GM10266 (cell line): ENCODE results near the gene KCTD10.

ENCODE experiments used
- DNase-seq: peaks from one replicate; pipeline ENCODE4 v3.0.0; 2012; ENCODE audit errors: extremely low spot score
- TF ChIP-seq, protein P1 (sequence below): IDR thresholded peaks from 2 replicates; pipeline ENCODE4 v1.5.1; 2012; ENCODE audit warnings: mild to moderate bottlenecking, low read depth; ENCODE audit not compliant: control insufficient read depth, insufficient read depth; ENCODE audit errors: missing control alignments

Gene KCTD10

DNA sequence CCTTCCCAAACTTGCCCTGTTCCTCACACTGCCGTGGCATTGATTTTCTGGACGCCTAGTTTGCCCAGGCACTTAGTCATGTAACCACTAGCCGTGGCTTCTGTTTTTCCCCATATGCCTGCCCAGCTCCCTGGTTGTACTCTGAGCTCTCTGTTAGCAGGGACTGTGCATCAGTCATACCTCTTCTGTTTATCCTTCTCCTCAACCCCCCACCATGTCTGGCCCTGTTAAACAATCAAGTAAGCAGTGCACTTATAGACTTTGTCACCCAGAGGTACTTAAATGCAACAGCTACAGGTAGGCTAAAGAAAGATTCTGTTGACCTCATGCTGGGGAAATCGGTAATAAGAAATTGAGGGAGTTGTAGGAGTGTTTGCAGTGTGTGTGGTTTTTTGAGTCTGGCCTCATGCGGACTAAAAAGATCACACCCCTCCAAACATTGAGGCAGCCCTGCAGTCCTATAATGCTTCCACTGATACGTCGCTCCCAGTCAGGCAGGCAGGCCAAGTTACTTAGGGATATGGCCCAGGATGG is 17.3 kb upstream of the KCTD10 start:
- DNase-seq = no peak
- TF ChIP-seq, protein P1, sequence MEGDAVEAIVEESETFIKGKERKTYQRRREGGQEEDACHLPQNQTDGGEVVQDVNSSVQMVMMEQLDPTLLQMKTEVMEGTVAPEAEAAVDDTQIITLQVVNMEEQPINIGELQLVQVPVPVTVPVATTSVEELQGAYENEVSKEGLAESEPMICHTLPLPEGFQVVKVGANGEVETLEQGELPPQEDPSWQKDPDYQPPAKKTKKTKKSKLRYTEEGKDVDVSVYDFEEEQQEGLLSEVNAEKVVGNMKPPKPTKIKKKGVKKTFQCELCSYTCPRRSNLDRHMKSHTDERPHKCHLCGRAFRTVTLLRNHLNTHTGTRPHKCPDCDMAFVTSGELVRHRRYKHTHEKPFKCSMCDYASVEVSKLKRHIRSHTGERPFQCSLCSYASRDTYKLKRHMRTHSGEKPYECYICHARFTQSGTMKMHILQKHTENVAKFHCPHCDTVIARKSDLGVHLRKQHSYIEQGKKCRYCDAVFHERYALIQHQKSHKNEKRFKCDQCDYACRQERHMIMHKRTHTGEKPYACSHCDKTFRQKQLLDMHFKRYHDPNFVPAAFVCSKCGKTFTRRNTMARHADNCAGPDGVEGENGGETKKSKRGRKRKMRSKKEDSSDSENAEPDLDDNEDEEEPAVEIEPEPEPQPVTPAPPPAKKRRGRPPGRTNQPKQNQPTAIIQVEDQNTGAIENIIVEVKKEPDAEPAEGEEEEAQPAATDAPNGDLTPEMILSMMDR = no peak

DNA sequence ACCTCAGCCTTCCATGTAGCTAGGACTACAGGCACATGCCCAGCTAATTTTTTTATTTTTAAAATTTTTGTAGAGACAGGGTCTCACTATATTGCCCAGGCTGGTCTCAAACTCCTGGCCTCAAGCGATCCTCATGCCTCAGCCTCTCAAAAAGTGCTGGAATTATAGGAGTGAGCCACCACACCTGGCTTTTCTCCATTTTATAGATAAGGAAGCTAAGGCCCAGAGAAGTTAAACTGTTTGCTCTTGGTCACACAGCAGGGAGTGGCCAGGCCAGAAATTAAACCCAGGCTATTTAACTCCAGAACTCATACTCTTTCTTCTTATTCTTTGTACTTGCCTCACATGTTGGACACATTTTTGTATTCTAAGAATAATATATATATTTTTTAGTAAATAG is 16.8 kb upstream of the KCTD10 start:
- TF ChIP-seq, protein P1 = no peak
- no peak for DNase-seq

DNA sequence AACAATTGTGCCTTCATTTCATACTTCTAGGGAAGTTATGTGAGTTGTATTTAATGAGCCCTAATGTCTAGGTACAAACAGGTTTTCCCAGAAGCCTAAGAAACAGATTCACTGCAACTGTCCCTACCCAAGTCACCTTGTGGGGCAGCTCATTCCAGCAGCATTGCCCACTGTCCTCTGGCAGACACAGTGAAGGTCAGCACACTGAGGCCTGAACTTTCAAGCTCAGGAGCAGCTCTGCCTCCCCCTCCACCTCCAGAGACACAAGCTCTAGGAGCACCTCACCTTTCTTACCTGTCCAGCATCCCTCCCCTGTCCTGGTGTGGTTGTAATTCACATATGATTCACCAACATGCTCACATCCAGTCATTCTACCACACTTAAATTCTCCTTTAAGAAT is 16.0 kb upstream of the KCTD10 start:
- DNase-seq = no peak
- TF ChIP-seq, protein P1 = no peak

DNA sequence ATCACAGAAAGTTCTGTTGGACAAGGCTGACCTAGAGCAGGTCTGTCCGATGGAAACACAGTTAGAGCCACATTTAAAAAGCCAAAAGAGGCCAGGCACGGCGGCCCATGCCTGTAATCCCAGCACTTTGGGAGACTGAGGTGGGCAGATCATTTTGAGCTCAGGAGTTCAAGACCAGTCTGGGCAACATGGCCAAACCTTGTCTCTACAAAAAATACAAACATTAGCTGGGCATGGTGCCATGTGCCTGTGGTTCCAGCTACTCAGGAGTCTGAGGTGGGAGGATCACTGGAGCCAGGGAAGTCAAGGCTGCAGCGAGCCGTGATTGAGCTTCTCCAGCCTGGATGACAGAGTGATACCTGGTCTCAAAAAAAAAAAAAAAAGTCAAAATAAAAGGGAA is 15.3 kb upstream of the KCTD10 start:
- TF ChIP-seq, protein P1 = no peak
- no peak for DNase-seq

DNA sequence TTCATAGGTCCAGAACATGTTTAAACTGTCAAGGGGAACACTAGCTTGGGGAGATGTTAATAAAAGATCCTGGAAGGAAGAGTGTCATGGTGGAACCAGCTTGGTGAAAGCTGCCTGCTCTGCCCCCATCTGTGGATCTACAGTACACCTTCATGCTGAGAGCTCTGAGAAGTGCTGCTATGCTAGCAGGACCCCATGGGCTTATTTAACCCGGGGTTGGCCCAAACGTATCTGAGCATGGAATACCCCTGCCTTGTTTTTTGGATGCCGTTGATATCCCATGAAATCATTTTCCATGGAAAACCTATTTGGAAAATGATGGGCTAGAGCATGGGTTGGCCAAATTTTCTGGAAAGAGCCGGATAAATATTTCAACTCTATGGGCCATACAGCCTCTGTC is 14.6 kb upstream of the KCTD10 start:
- TF ChIP-seq, protein P1 = no peak
- DNase-seq = no peak

DNA sequence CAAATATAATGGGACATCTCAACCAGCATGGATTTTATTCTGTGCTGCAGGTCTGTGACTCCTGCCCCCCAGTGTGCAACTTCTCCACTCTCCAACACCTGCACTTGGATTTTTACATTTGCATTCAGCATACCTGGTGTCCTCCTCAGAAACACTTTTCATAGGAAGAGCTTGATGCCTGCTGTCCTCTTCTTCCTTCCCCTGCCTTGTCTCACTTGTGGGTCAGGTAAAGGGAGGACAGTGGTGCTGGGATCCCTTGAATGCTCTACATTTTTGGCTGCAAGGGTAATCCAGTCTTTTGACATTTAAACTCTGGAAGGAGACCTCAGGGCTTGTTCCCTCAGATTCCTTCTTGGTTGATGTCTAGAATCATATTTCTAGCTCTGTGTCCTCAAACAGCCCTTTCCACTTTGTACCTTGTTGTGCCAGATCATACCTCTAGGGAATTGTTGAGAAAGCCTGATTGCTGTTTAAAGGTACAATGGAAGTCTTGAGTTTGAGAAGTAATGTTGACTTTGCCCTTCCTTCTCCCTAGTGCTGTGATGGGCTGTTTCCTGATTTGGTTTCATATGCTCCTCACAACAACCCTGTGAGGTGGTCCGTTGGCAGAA is 13.0 kb upstream of the KCTD10 start:
- DNase-seq = no peak
- TF ChIP-seq, protein P1 = no peak
